Mammary epithelial cell (primary cell): ENCODE results near the gene TYW1.
"Not testable (repeated sequence)": the region's sequence is repeated elsewhere in the genome, so short reads cannot be mapped to it uniquely, and the experiment has no call there.

Source experiments
- EZH2 ChIP-seq: IDR thresholded peaks from 2 replicates; pipeline ENCODE4 v1.6.1; 2012; ENCODE audit warnings: low read length, inconsistent platforms, borderline replicate concordance
- TF ChIP-seq, protein P1 (sequence below), 2 donors: IDR thresholded peaks in 1 of 2; conservative IDR thresholded peaks in 1 of 2; 2 replicates each; pipeline ENCODE4 v1.5.1; 2011 to 2012; ENCODE audit warnings: inconsistent platforms in 2 of 2, low read length in 2 of 2, mild to moderate bottlenecking in 2 of 2, control low read depth in 1 of 2, low read depth in 1 of 2; ENCODE audit not compliant: insufficient read depth in 1 of 2; ENCODE audit errors: extremely low read depth in 1 of 2

DNA sequence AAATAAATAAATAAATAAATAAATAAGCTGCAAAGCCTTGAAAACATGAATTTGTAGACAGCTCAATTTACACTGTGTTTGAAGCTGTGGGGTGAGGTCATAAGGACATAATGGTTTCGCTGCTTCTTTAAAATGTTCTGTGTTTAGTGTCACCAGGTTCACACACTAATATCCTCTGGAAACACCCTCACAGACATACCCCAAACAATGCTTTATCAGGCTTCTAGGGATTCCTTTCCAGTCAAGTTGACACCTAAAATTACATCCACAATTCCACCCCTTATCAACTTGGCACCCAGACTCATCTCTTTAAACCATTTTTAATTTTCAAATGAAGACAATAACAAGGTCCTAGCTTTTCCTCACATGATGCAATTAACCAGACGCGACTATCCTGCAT lies 7.1 kb upstream of the TYW1 start:
- TF ChIP-seq, protein P1, sequence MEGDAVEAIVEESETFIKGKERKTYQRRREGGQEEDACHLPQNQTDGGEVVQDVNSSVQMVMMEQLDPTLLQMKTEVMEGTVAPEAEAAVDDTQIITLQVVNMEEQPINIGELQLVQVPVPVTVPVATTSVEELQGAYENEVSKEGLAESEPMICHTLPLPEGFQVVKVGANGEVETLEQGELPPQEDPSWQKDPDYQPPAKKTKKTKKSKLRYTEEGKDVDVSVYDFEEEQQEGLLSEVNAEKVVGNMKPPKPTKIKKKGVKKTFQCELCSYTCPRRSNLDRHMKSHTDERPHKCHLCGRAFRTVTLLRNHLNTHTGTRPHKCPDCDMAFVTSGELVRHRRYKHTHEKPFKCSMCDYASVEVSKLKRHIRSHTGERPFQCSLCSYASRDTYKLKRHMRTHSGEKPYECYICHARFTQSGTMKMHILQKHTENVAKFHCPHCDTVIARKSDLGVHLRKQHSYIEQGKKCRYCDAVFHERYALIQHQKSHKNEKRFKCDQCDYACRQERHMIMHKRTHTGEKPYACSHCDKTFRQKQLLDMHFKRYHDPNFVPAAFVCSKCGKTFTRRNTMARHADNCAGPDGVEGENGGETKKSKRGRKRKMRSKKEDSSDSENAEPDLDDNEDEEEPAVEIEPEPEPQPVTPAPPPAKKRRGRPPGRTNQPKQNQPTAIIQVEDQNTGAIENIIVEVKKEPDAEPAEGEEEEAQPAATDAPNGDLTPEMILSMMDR (conservative IDR thresholded peaks at IDR 0.05 in 1 of 2, IDR thresholded peaks at IDR 0.05 in 1 of 2; ENCODE audit: extremely low read depth in 1 of 2, insufficient read depth in 1 of 2, low read depth in 1 of 2, low read length in 2 of 2) = not testable (repeated sequence)
- TF ChIP-seq EZH2 = not testable (repeated sequence)
